Transverse colon (tissue), 4 donors: ENCODE measurements around the gene SARDH. TPM values are rescaled to one million over a fixed set of nuclear protein-coding genes. Genes with fewer than 3 reads are reported as not detected.

ENCODE experiments used
- DNase-seq: peaks from one replicate; pipeline ENCODE4 v3.0.0-alpha.2; 2019
- H3K27ac ChIP-seq, 4 donors: fragments of 200-600 bp; sonication (generic); 2 replicates each; pipeline ENCODE4 v1.5.1; 2016 to 2018; ENCODE audit warnings: inconsistent platforms in 4 of 4
- H3K27me3 ChIP-seq: fragments of 200-600 bp; sonication (generic); 2 replicates; pipeline ENCODE4 v1.5.1; 2017; ENCODE audit warnings: inconsistent platforms
- H3K36me3 ChIP-seq, 4 donors: fragments of 200-600 bp; sonication (generic); 2 replicates each; pipeline ENCODE4 v1.5.1; 2017 to 2019; ENCODE audit warnings: inconsistent platforms in 4 of 4
- H3K4me1 ChIP-seq, 4 donors: fragments of 200-600 bp; sonication (generic); 2 replicates each; pipeline ENCODE4 v1.5.1; 2017 to 2020; ENCODE audit warnings: inconsistent platforms in 4 of 4
- H3K4me3 ChIP-seq, 4 donors: fragments of 200-600 bp; sonication (generic); 1 replicate in 1 of 4; 2 replicates in 3 of 4; pipeline versions ENCODE4 v1.5.1 to v1.6.1; 2017 to 2019; ENCODE audit warnings: inconsistent platforms in 4 of 4
- H3K9me3 ChIP-seq, 2 donors: fragments of 200-600 bp; sonication (generic); 2 replicates each; pipeline ENCODE4 v1.5.1; 2017 to 2019; ENCODE audit warnings: inconsistent platforms in 2 of 2
- CTCF ChIP-seq, 5 experiments: fragments of 200-600 bp in 3 of 5; fragments of 450-650 bp in 2 of 5; sonication (generic) in 3 of 5; IDR thresholded peaks; 1 replicate in 2 of 5; 2 replicates in 3 of 5; pipeline ENCODE4 v1.5.1; 2016 to 2017; ENCODE audit warnings: antibody characterized with exemption in 5 of 5, inconsistent platforms in 3 of 5, mild to moderate bottlenecking in 2 of 5, moderate library complexity in 1 of 5
- EP300 ChIP-seq: sonication (generic); formaldehyde crosslinking; IDR thresholded peaks from one replicate; pipeline ENCODE4 v1.6.1; 2017; ENCODE audit warnings: antibody characterized with exemption, low read depth
- POLR2A ChIP-seq: fragments of 450-650 bp; IDR thresholded peaks from one replicate; pipeline ENCODE4 v1.6.1; 2016; ENCODE audit warnings: antibody characterized with exemption, mild to moderate bottlenecking, moderate library complexity
- POLR2AphosphoS5 ChIP-seq, 3 donors: sonication (generic); formaldehyde crosslinking; IDR thresholded peaks; one replicate each; pipeline ENCODE4 v1.6.1; 2016; ENCODE audit warnings: antibody characterized with exemption in 3 of 3
- WGBS, 2 donors: methylation state at CpG; one replicate each; pipeline ENCODE4 v1.1.5; 2018; ENCODE audit warnings: low coverage in 1 of 2; 5-methylcytosine and 5-hydroxymethylcytosine counted together
- in situ Hi-C, 4 donors: fragments of 200-750 bp; cut with MboI; loops; one replicate each; pipeline versions ENCODE4 v1.15.0 to v1.15.1; 2017; ENCODE audit warnings: low sequenced_read_pairs in 3 of 4, low pct_ligation_motif_present in 1 of 4, low pct_unique_long_range_greater_than_20kb in 1 of 4
- intact Hi-C: fragments of 100-400 bp; cut with DNase I; formaldehyde crosslinking; loops from one replicate; pipeline ENCODE4 v1.15.1; 2023; ENCODE audit warnings: low total_unique reads
- total RNA-seq, 4 donors: library from RNA; depleted of rRNA; stranded (reverse); fragments of >200 nt; gene quantifications; one replicate each; pipeline ENCODE4 v1.1.0, GENCODE V29; 2016

The SARDH gene
- total RNA-seq, 4 donors from 2014 or later, result 0.68 to 1.1 (median 0.95) TPM; not detected in 1

- H3K27me3 ChIP-seq, result no peaks in the 10 kb centered on the region
- no peak overlapping the region for H3K4me3 ChIP-seq
- H3K36me3 ChIP-seq, result no peaks in the 10 kb centered on the region
- no peaks in the 10 kb centered on the region for H3K9me3 ChIP-seq
- WGBS, 2 donors, result 77 to 80% methylated on average over 3 to 21 of the region's 25 CpGs
- no peak for DNase-seq
- TF ChIP-seq EP300, result no peak
- no peak for TF ChIP-seq CTCF (IDR thresholded peaks at IDR 0.05)
- no peak for TF ChIP-seq POLR2A
- no peak for TF ChIP-seq POLR2AphosphoS5 (IDR thresholded peaks at IDR 0.05)
- no peaks in the 10 kb centered on the region for H3K4me1 ChIP-seq
- no peak overlapping the region for H3K27ac ChIP-seq
- intact Hi-C loops, result no loop called here
- in situ Hi-C loops, result no loop called here
Measured at GRCh38 chr9:133641861-133642595, 96.1 kb downstream of the SARDH start.

GRCh38 chr9:133641396-133641655 lies 96.8 kb downstream of the SARDH start:
- Histone ChIP-seq H3K4me1 (no peaks in the 10 kb centered on the region), H3K27me3 (no peaks in the 10 kb centered on the region), H3K27ac (no peak overlapping the region), H3K4me3 (no peak overlapping the region), H3K9me3 (no peaks in the 10 kb centered on the region), H3K36me3 (no peaks in the 10 kb centered on the region)
- 77% methylated on average over 6 of the region's 7 CpGs; no CpG with 5 or more reads in 1 of the 2 donors for WGBS, 2 donors
- DNase-seq, result no peak
- intact Hi-C loops, result no loop called here
- in situ Hi-C loops, result no loop called here
- TF ChIP-seq POLR2AphosphoS5 (IDR thresholded peaks at IDR 0.05) (no peak), EP300 (no peak), CTCF (IDR thresholded peaks at IDR 0.05) (no peak), POLR2A (no peak)

- 59 to 68% methylated on average over 3 to 13 of the region's 13 CpGs for WGBS, 2 donors
- no peaks in the 10 kb centered on the region for H3K27me3 ChIP-seq
- no peak overlapping the region for H3K4me3 ChIP-seq
- no peak for DNase-seq
- no peaks in the 10 kb centered on the region for H3K4me1 ChIP-seq
- no peaks in the 10 kb centered on the region for H3K36me3 ChIP-seq
- intact Hi-C loops, result no loop called here
- no peak for TF ChIP-seq EP300
- no peak for TF ChIP-seq POLR2A
- TF ChIP-seq CTCF (IDR thresholded peaks at IDR 0.05), result no peak
- no peak for TF ChIP-seq POLR2AphosphoS5 (IDR thresholded peaks at IDR 0.05)
- H3K9me3 ChIP-seq, result no peaks in the 10 kb centered on the region
- in situ Hi-C loops, result no loop called here
- no peak overlapping the region for H3K27ac ChIP-seq
Measured at GRCh38 chr9:133640580-133641395, 97.4 kb downstream of the SARDH start.

GRCh38 chr9:133640160-133640559 lies 98.0 kb downstream of the SARDH start:
- no peak for TF ChIP-seq POLR2A
- TF ChIP-seq EP300, result no peak
- H3K36me3 ChIP-seq, result no peaks in the 10 kb centered on the region
- H3K9me3 ChIP-seq, result no peaks in the 10 kb centered on the region
- DNase-seq, result no peak
- intact Hi-C loops, result no loop called here
- in situ Hi-C loops, result no loop called here
- H3K27ac ChIP-seq, result no peak overlapping the region
- H3K4me1 ChIP-seq, result no peaks in the 10 kb centered on the region
- no peak overlapping the region for H3K4me3 ChIP-seq
- WGBS, 2 donors, result 70 to 79% methylated on average over 2 to 7 of the region's 7 CpGs
- H3K27me3 ChIP-seq, result no peaks in the 10 kb centered on the region
